AG04450 (cell line): Measurements from ENCODE around the gene ZNF143. TPM values are rescaled to one million over a fixed set of nuclear protein-coding genes. Genes with fewer than 3 reads are reported as not detected.

Experiments
- CTCF ChIA-PET: fragments of 300-600, 350-600 bp; formaldehyde crosslinking; extraction: SDS; loops from one replicate; lab custom pipeline; 2022; ENCODE audit warnings: antibody characterized with exemption, inconsistent platforms; lab: Charles Lee
- POLR2A ChIA-PET: fragments of 350-600 bp; formaldehyde crosslinking; extraction: SDS; loops from one replicate; lab custom pipeline; 2021; ENCODE audit warnings: antibody characterized with exemption, inconsistent platforms; lab: Yijun Ruan, JAX
- DNase-seq: peaks from one replicate; pipeline ENCODE4 v3.0.0-alpha.2; 2011; ENCODE audit warnings: low read depth, low spot score
- H3K27ac ChIP-seq: one replicate; pipeline ENCODE4 v1.5.1; 2012; ENCODE audit warnings: low read depth, low read length, control low read depth
- H3K27me3 ChIP-seq: one replicate; pipeline ENCODE4 v1.6.0; 2012; ENCODE audit warnings: low read length; ENCODE audit not compliant: control insufficient read depth, insufficient read depth
- H3K4me3 ChIP-seq: 2 replicates; pipeline ENCODE4 v1.5.1; 2011; ENCODE audit warnings: mild to moderate bottlenecking, low read depth, low read length, control low read depth
- H3K9me3 ChIP-seq: 2 replicates; pipeline ENCODE4 v1.5.1; 2012; ENCODE audit warnings: low read length; ENCODE audit not compliant: control insufficient read depth, insufficient read depth
- polyA plus RNA-seq: library from polyadenylated mRNA; depleted of rRNA; stranded (reverse); fragments of >200 nt; gene quantifications from 2 replicates; pipeline ENCODE4 v1.2.3, GENCODE V29; 2011
- TF ChIP-seq, protein P1 (sequence below): IDR thresholded peaks from 2 replicates; pipeline ENCODE4 v1.5.1; 2011; ENCODE audit warnings: low read depth, low read length, control low read depth, inconsistent platforms

ZNF143 gene
- polyA plus RNA-seq, 1 experiment = 29.4 TPM

DNA sequence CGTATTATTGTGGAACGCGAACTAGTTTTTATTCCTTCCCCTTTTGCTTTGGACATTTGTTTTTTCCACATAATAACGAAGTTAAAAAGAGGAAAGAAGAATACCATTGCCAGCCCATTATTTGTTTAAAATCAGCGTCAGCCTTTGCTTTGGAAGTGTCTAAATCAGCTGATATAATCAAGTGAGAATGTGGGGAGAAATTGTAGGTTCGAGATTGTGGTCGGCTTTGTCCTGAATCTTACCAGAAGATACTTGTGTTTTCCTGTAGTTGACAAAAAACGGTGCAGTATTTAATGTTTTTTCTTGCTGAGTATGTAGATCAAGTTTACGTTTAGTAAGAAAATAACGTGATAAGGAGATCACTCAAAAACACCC lies 935 bp downstream of the ZNF143 start:
- peak overlapping the region; percentile 67 for H3K4me3 ChIP-seq
- peaks cover 8% of the 10 kb centered on the region; the same call in 1 of the 2 replicates for H3K9me3 ChIP-seq
- TF ChIP-seq, protein P1, sequence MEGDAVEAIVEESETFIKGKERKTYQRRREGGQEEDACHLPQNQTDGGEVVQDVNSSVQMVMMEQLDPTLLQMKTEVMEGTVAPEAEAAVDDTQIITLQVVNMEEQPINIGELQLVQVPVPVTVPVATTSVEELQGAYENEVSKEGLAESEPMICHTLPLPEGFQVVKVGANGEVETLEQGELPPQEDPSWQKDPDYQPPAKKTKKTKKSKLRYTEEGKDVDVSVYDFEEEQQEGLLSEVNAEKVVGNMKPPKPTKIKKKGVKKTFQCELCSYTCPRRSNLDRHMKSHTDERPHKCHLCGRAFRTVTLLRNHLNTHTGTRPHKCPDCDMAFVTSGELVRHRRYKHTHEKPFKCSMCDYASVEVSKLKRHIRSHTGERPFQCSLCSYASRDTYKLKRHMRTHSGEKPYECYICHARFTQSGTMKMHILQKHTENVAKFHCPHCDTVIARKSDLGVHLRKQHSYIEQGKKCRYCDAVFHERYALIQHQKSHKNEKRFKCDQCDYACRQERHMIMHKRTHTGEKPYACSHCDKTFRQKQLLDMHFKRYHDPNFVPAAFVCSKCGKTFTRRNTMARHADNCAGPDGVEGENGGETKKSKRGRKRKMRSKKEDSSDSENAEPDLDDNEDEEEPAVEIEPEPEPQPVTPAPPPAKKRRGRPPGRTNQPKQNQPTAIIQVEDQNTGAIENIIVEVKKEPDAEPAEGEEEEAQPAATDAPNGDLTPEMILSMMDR = no peak
- peak overlapping the region; percentile 99 for H3K27ac ChIP-seq
- CTCF ChIA-PET = no interaction called here
- POLR2A ChIA-PET = interaction anchor here (0.7 to 2.6 kb wide), 11 partner anchors 12 to 1945 kb away, joined by 3 to 27 read pairs (median 7); partner anchors contain the start of genes DENND5A and IPO7
- H3K27me3 ChIP-seq = no peaks in the 10 kb centered on the region
- DNase-seq = no peak

DNA sequence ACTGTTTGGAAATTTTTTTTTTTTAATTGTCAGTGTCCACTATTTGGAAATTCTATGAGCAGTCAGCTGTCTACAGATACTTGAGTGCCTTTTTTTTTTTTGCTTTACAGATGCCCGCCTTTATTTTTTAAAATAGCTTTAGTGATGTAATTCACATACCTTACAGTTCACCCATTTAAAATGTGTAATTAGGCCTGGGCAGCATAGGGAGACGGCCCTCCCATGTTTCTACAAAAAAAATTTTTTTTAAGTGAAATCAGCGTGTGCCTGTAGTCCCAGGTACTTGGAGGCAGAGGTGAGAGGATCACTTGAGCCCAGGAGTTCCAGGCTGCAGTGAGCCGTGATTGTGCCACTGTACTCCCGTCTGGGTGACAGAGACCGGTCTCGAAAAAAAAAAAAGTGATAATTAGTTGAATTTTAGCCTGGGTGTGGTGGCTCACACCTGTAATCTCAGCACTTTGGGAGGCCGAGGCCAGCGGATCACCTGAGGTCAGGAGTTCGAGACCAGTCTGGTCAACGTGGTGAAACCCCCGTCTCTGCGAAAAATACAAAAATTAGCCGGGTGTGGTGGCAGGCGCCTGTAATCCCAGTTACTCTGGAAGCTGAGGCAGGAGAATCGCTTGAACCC lies 1.5 kb downstream of the ZNF143 start:
- H3K4me3 ChIP-seq = peak overlapping the region; percentile 67
- POLR2A ChIA-PET = interaction anchor here (0.7 to 1.3 kb wide), 3 partner anchors 37 to 1945 kb away, joined by 3 to 6 read pairs (median 3); partner anchors contain the start of gene DENND5A
- peak overlapping the region; percentile 39 for H3K27ac ChIP-seq
- TF ChIP-seq, protein P1 = no peak
- no peak for DNase-seq
- CTCF ChIA-PET = no interaction called here
- H3K27me3 ChIP-seq = no peaks in the 10 kb centered on the region
- H3K9me3 ChIP-seq = peaks cover 6% of the 10 kb centered on the region; the same call in 1 of the 2 replicates

DNA sequence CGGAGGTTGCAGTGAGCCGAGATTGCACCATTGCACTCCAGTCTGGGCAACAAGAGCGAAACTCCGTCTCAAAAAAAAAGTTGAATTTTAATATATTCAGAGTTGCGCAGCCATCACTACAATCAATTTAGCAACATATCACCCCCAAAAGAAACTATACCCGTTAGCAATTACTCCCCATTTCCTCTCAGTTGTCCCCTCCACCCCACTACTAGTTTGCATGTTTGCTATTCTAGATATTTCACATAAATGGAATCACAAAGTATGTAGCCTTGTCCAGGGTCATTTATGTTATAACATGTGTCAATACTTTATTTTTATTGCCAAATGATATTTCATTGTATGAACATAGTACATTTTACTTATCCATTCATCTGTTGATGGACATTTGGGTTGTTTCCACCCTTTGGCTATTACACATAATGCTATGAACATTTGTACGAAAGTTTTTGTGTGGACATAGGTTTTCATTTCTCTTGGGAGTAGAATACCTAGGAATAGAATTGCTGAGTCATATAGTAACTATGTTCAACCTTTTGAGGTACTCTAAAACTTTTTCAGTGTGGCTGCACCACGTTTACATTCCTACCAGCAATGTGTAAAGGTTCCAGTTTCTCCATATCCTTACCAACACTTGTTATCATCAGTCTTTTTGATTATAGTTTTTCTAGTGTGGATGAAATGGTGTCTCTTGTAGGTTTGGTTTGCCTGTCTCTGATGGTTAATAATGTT lies 2.2 kb downstream of the ZNF143 start:
- ChIA-PET CTCF (no interaction called here), POLR2A (interaction anchor here (1.3 kb wide), 1 partner anchor 36 kb away, joined by 3 read pairs; no protein-coding TSS in a partner anchor)
- Histone ChIP-seq H3K4me3 (no peak overlapping the region), H3K9me3 (peaks cover 6% of the 10 kb centered on the region; the same call in 1 of the 2 replicates), H3K27me3 (no peaks in the 10 kb centered on the region), H3K27ac (no peak overlapping the region)
- no peak for DNase-seq
- TF ChIP-seq, protein P1 = no peak

DNA sequence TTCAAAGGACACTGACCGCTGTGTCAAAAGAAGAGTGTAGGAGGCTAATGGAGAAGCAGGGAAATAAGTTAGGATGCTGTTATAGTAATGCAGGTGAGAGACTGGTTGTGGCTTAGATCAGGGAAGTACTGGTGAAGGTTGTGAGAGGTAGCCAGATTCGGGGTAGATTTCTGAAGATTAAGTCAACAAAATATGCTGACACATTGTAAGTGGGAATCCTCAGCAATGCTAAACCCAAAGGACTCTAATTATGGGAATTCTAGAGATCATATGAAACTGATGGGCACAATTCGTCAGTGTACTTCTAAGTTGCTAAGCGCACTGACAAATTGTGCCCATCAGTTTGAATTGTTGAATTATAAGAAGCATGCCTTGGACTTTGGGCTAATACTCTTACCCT lies 10.0 kb downstream of the ZNF143 start:
- no peaks in the 10 kb centered on the region for H3K9me3 ChIP-seq
- H3K27me3 ChIP-seq = no peaks in the 10 kb centered on the region
- CTCF ChIA-PET = no interaction called here
- H3K4me3 ChIP-seq = no peak overlapping the region
- DNase-seq = no peak
- POLR2A ChIA-PET = no interaction called here
- TF ChIP-seq, protein P1 = no peak
- no peak overlapping the region for H3K27ac ChIP-seq

DNA sequence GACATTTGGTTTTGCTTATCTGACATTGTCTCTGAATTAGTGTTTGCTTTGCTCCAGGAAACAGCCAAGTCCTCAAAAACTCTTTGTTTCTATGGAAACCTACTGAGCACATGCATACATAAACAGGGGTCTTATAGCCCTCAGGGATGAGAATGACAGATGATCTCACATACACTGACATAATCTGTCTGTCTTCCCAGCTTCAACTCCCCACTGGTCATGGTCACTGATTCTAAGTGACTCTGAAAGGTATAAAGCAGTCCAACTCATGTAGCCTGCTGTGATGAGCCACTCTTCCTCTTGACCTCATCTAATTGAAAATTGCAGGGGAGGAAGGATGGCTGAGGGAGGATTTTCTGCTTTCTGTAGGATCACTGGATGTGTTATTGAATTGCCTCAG lies 12.6 kb downstream of the ZNF143 start:
- DNase-seq = no peak
- POLR2A ChIA-PET = interaction anchor here (1.4 kb wide), 1 partner anchor 13 kb away, joined by 7 read pairs; the partner anchor contains the start of gene ZNF143
- CTCF ChIA-PET = interaction anchor here (3.3 kb wide), 1 partner anchor 33 kb away, joined by 20 read pairs; no protein-coding TSS in a partner anchor
- Histone ChIP-seq H3K4me3 (no peak overlapping the region), H3K27me3 (no peaks in the 10 kb centered on the region), H3K27ac (no peak overlapping the region), H3K9me3 (no peaks in the 10 kb centered on the region)
- TF ChIP-seq, protein P1 = no peak
